OCI-LY3 (cell line): ENCODE measurements around the gene SPAG6.

Experiments used
- H2AFZ ChIP-seq: fragments of 200-600, 300-600 bp; shearing (Covaris generic); 2 replicates; pipeline ENCODE4 v1.6.0; 2014; ENCODE audit warnings: antibody characterized with exemption, low read depth, low read length
- H3K27ac ChIP-seq: fragments of 200-600, 300-600 bp; sonication (generic); 2 replicates; pipeline ENCODE4 v1.5.1; 2014; ENCODE audit warnings: mild to moderate bottlenecking, low read length, moderate library complexity, mixed read lengths
- H3K27me3 ChIP-seq: fragments of 200-600, 300-600 bp; sonication (generic); 2 replicates; pipeline ENCODE4 v1.6.1; 2014; ENCODE audit warnings: low read depth, low read length, mixed read lengths
- H3K36me3 ChIP-seq: fragments of 200-600, 300-600 bp; sonication (generic); replicated peaks from 2 replicates; pipeline ENCODE3; 2014; ENCODE audit warnings: low read depth, low read length, mixed read lengths
- H3K4me1 ChIP-seq: fragments of 300-600, 200-600 bp; sonication (generic); 2 replicates; pipeline ENCODE4 v1.6.1; 2014; ENCODE audit warnings: low read length, mixed read lengths
- H3K4me2 ChIP-seq: fragments of 200-600, 300-600 bp; sonication (generic); 2 replicates; pipeline ENCODE4 v1.6.1; 2014; ENCODE audit warnings: low read length, mixed read lengths
- H3K4me3 ChIP-seq: fragments of 300-600, 200-600 bp; sonication (generic); 2 replicates; pipeline ENCODE4 v1.5.1; 2014; ENCODE audit warnings: antibody characterized with exemption, mild to moderate bottlenecking, low read length, moderate library complexity
- H3K79me2 ChIP-seq: fragments of 300-600, 200-600 bp; shearing (Covaris generic); 2 replicates; pipeline ENCODE4 v1.6.1; 2014; ENCODE audit warnings: mild to moderate bottlenecking, low read length, mixed read lengths
- H3K9ac ChIP-seq: fragments of 300-600, 200-600 bp; shearing (Covaris generic); 2 replicates; pipeline ENCODE4 v1.6.0; 2014; ENCODE audit warnings: mild to moderate bottlenecking, low read length, moderate library complexity
- H3K9me3 ChIP-seq: fragments of 200-600, 300-600 bp; shearing (Covaris generic); 2 replicates; pipeline ENCODE4 v1.6.1; 2014; ENCODE audit warnings: low read length, mixed read lengths; ENCODE audit not compliant: insufficient read depth
- H4K20me1 ChIP-seq: fragments of 200-600, 300-600 bp; sonication (generic); 2 replicates; pipeline ENCODE4 v1.6.1; 2016; ENCODE audit warnings: low read length, mixed read lengths; ENCODE audit not compliant: insufficient read depth
- CTCF ChIP-seq: fragments of 200-600, 300-600 bp; sonication (generic); IDR thresholded peaks from 2 replicates; pipeline ENCODE4 v1.5.1; 2014; ENCODE audit warnings: antibody characterized with exemption, low read length, low read depth
- EZH2phosphoT487 ChIP-seq: fragments of 200-600 bp; shearing (Covaris generic); IDR thresholded peaks from 2 replicates; pipeline ENCODE4 v1.6.1; 2018; ENCODE audit warnings: antibody characterized with exemption, mixed run types, low read depth

The SPAG6 gene

DNA sequence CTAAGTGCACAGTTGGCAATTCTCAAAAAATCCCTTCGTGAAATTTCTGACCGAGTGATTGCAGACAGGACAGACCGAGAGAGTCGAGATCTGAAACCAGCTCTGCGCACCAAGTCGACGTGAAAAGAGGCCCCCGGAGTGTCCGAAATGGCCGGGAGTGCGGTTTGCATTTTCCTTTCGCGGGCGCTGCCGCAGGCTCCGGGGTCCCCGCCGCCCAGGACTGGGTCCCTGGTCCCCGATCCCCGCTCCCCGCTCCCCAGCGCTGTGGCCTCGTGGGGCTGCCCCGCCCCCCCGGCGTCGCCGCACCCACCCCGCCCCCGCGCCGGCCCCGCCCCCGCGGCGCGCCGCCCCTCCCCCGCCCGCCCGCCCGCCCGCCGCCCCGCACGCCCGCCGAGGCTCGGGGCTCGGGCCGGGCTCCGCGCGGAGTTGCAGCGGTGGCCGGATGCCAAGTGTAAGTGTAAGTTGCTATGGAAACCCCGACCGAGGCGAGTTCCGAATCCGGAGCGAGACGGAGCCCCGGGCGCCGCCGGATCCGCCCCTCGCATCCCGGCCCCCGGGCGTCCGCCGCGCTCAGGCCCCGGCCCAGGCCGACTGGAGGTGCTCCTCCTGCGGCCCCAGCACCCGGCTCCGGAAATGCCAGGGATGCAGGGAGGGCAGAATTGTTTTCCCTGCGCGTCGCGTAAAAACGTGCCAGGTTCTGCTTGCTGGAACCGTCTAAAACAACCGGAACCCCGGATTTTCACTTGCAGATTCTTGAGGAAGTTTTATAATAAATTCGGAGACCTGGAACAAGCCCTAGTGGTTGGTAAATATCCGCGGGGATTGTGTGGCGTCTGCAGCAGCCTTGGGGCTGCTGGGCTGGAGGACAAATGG, 19.8 kb upstream of the SPAG6 start:
- TF ChIP-seq CTCF (no peak), EZH2phosphoT487 (no peak)
- Histone ChIP-seq H2AFZ (peak overlapping the region; percentile 57; the same call in 1 of the 2 replicates), H3K4me1 (peaks cover 27% of the 10 kb centered on the region), H3K79me2 (peaks cover 30% of the 10 kb centered on the region), H3K4me2 (peak overlapping the region; percentile 93), H3K36me3 (peaks cover 16% of the 10 kb centered on the region), H3K4me3 (peak overlapping the region; percentile 84), H3K9ac (peak overlapping the region; percentile 59), H3K9me3 (no peaks in the 10 kb centered on the region), H3K27ac (no peak overlapping the region), H4K20me1 (peaks cover 14% of the 10 kb centered on the region; the same call in 1 of the 2 replicates), H3K27me3 (peaks cover 32% of the 10 kb centered on the region)

GRCh38 chr10:22326145-22326702, 19.1 kb upstream of the SPAG6 start:
- peak overlapping the region; percentile 61 for H3K4me2 ChIP-seq
- H3K27ac ChIP-seq: no peak overlapping the region
- H3K9ac ChIP-seq: peak overlapping the region; percentile 59
- H3K79me2 ChIP-seq: peaks cover 30% of the 10 kb centered on the region
- H3K9me3 ChIP-seq: no peaks in the 10 kb centered on the region
- peaks cover 16% of the 10 kb centered on the region for H3K36me3 ChIP-seq
- peaks cover 32% of the 10 kb centered on the region for H3K27me3 ChIP-seq
- peaks cover 14% of the 10 kb centered on the region; the same call in 1 of the 2 replicates for H4K20me1 ChIP-seq
- H3K4me3 ChIP-seq: peak overlapping the region; percentile 84
- no peak overlapping the region for H2AFZ ChIP-seq
- H3K4me1 ChIP-seq: peaks cover 27% of the 10 kb centered on the region
- TF ChIP-seq CTCF (no peak), EZH2phosphoT487 (no peak)

- H3K36me3 ChIP-seq: peaks cover 16% of the 10 kb centered on the region
- H3K4me3 ChIP-seq: no peak overlapping the region
- H3K9ac ChIP-seq: no peak overlapping the region
- no peak overlapping the region for H3K4me2 ChIP-seq
- TF ChIP-seq CTCF: no peak
- no peak for TF ChIP-seq EZH2phosphoT487
- H3K4me1 ChIP-seq: peaks cover 13% of the 10 kb centered on the region
- peaks cover 8% of the 10 kb centered on the region; the same call in 1 of the 2 replicates for H4K20me1 ChIP-seq
- H3K79me2 ChIP-seq: peaks cover 11% of the 10 kb centered on the region
- H3K9me3 ChIP-seq: no peaks in the 10 kb centered on the region
- H2AFZ ChIP-seq: no peak overlapping the region
- H3K27ac ChIP-seq: no peak overlapping the region
- H3K27me3 ChIP-seq: peaks cover 8% of the 10 kb centered on the region; the same call in 1 of the 2 replicates
Observed at GRCh38 chr10:22329150-22329549, 16.1 kb upstream of the SPAG6 start.

- TF ChIP-seq EZH2phosphoT487 (no peak), CTCF (no peak)
- Histone ChIP-seq H3K9me3 (no peaks in the 10 kb centered on the region), H3K79me2 (no peaks in the 10 kb centered on the region), H3K4me3 (no peak overlapping the region), H3K4me1 (no peaks in the 10 kb centered on the region), H4K20me1 (no peaks in the 10 kb centered on the region), H3K27ac (no peak overlapping the region), H3K4me2 (no peak overlapping the region), H3K27me3 (no peaks in the 10 kb centered on the region), H3K36me3 (peaks cover 11% of the 10 kb centered on the region), H3K9ac (no peak overlapping the region), H2AFZ (no peak overlapping the region)
Observed at GRCh38 chr10:22332116-22332692, 13.1 kb upstream of the SPAG6 start.
